PFSK-1 (cell line): Measurements from ENCODE around the gene MED27.

Experiments
- FOXP2 ChIP-seq: optimal IDR thresholded peaks from 2 replicates; pipeline ENCODE3; 2011; ENCODE audit warnings: borderline replicate concordance, control low read depth, inconsistent platforms; ENCODE audit not compliant: insufficient read depth; ENCODE audit errors: extremely low read length, extremely low read depth
- POLR2AphosphoS5 ChIP-seq: IDR thresholded peaks from 2 replicates; pipeline ENCODE4 v1.6.1; 2012; ENCODE audit warnings: low read depth, mild to moderate bottlenecking, control low read depth, low read length, moderate library complexity
- REST ChIP-seq, 2 experiments: IDR thresholded peaks; 2 replicates each; pipeline versions ENCODE4 v1.6.1 to v1.8.0; 2011 to 2012; ENCODE audit warnings: low read depth in 2 of 2, low read length in 2 of 2, control low read depth in 1 of 2, inconsistent platforms in 1 of 2, mild to moderate bottlenecking in 1 of 2, moderate library complexity in 1 of 2; ENCODE audit not compliant: insufficient read depth in 1 of 2
- SIN3A ChIP-seq: IDR thresholded peaks from 2 replicates; pipeline ENCODE4 v1.6.1; 2012; ENCODE audit warnings: mild to moderate bottlenecking, low read length, moderate library complexity, borderline replicate concordance; ENCODE audit not compliant: insufficient read depth
- TAF1 ChIP-seq: IDR thresholded peaks from 2 replicates; pipeline ENCODE4 v1.6.1; 2012; ENCODE audit warnings: low read length, control low read depth, borderline replicate concordance; ENCODE audit not compliant: insufficient read depth

MED27 gene

GRCh38 chr9:131826966-131827525, 252.6 kb downstream of the MED27 start:
- TF ChIP-seq TAF1 (no peak), SIN3A (no peak), POLR2AphosphoS5 (no peak), FOXP2 (no peak), REST (IDR thresholded peaks at IDR 0.05; ENCODE audit: insufficient read depth in 1 of 2, low read depth in 2 of 2, low read length in 2 of 2) (no peak)

- TF ChIP-seq POLR2AphosphoS5 = no peak
- TF ChIP-seq REST (IDR thresholded peaks at IDR 0.05; ENCODE audit: insufficient read depth in 1 of 2, low read depth in 2 of 2, low read length in 2 of 2) = no peak
- no peak for TF ChIP-seq TAF1
- no peak for TF ChIP-seq SIN3A
- TF ChIP-seq FOXP2 = no peak
These were observed 253.6 kb downstream of the MED27 start for GRCh38 chr9:131826053-131826452.

- TF ChIP-seq POLR2AphosphoS5 (no peak), SIN3A (no peak), FOXP2 (no peak), REST (IDR thresholded peaks at IDR 0.05; ENCODE audit: insufficient read depth in 1 of 2, low read depth in 2 of 2, low read length in 2 of 2) (no peak), TAF1 (no peak)
These were observed 254.6 kb downstream of the MED27 start for GRCh38 chr9:131824953-131825495.

- TF ChIP-seq REST (IDR thresholded peaks at IDR 0.05; ENCODE audit: insufficient read depth in 1 of 2, low read depth in 2 of 2, low read length in 2 of 2) (no peak), SIN3A (no peak), TAF1 (no peak), POLR2AphosphoS5 (no peak), FOXP2 (no peak)
These were observed 255.5 kb downstream of the MED27 start for GRCh38 chr9:131824155-131824594.
